Heart left ventricle (tissue), 13 donors: ENCODE results near the gene PCDHA6.
"Not testable (repeated sequence)": the region's sequence is repeated elsewhere in the genome, so short reads cannot be mapped to it uniquely, and the experiment has no call there.

Experiments used
- POLR2A ChIP-seq, 2 donors: fragments of 450-650 bp; IDR thresholded peaks; one replicate each; pipeline ENCODE4 v1.6.1; 2017; ENCODE audit warnings: antibody characterized with exemption in 2 of 2, mild to moderate bottlenecking in 2 of 2, moderate library complexity in 2 of 2
- TF ChIP-seq, protein P1 (sequence below), 12 donors: fragments of 200-600 bp; sonication (generic) in 4 of 12; IDR thresholded peaks; one replicate each; pipeline versions ENCODE4 v1.5.0 to v1.8.0; 2018 to 2022; ENCODE audit warnings: antibody characterized with exemption in 12 of 12, mild to moderate bottlenecking in 5 of 12
- donor health status: ischemic (EF 13 %, LVEDD 7.1; RV severe dilation, severe dysfunction).
- donor health status: DM: no; HTN: yes; CAD: no.
- donor health status: DM: no; HTN: no; CAD: no.
- donor health status: ischemic (EF 25% LVEDD 6.9; RV normal size, moderate dysfunction).
- donor health status: ischemic (EF 25% LVEDD 5.7; RV mildly dilated, moderate dysfunction).
- donor health status: ischemic (EF 35%, LVEDD 5.7; RV mildly dilated, moderate dysfunction).
- donor health status: nonischemic (EF 11% LVEDD 7.7; RV severe dilation, severe dysfunction).
- donor health status: DM: yes; HTN: yes; CAD: no.
- donor health status: PGD.
- donor health status: ischemic (EF 29% LVEDD 5.4; RV normal size, mild dysfunction).
- donor health status: nonischemic (EF 23%, LVEDD 6.1; RV moderate dilation, normal function).

DNA sequence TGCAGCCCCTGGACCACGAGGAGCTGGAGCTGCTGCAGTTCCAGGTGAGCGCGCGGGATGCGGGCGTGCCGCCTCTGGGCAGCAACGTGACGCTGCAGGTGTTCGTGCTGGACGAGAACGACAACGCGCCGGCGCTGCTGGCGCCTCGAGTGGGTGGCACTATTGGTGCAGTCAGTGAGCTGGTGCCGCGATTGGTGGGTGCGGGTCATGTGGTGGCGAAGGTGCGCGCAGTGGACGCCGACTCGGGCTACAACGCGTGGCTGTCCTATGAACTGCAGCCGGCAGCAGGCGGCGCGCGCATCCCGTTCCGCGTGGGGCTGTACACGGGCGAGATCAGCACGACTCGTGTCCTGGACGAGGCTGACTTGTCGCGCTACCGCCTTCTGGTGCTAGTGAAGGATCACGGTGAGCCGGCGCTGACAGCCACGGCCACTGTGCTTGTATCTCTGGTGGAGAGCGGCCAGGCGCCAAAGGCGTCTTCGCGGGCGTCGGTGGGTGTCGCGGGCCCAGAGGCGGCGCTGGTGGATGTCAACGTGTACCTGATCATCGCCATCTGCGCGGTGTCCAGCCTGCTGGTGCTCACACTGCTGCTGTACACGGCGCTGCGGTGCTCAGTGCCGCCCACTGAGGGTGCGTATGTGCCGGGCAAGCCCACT, 39.8 kb upstream of the PCDHA6 start:
- TF ChIP-seq, protein P1, sequence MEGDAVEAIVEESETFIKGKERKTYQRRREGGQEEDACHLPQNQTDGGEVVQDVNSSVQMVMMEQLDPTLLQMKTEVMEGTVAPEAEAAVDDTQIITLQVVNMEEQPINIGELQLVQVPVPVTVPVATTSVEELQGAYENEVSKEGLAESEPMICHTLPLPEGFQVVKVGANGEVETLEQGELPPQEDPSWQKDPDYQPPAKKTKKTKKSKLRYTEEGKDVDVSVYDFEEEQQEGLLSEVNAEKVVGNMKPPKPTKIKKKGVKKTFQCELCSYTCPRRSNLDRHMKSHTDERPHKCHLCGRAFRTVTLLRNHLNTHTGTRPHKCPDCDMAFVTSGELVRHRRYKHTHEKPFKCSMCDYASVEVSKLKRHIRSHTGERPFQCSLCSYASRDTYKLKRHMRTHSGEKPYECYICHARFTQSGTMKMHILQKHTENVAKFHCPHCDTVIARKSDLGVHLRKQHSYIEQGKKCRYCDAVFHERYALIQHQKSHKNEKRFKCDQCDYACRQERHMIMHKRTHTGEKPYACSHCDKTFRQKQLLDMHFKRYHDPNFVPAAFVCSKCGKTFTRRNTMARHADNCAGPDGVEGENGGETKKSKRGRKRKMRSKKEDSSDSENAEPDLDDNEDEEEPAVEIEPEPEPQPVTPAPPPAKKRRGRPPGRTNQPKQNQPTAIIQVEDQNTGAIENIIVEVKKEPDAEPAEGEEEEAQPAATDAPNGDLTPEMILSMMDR (IDR thresholded peaks at IDR 0.05): not testable (repeated sequence)
- not testable (repeated sequence) for TF ChIP-seq POLR2A (IDR thresholded peaks at IDR 0.05)
